HG03097 (cell line): ENCODE measurements around the gene ZNF319.

Experiments
- ATAC-seq: cut with Tn5 transposase; IDR thresholded peaks from one replicate; pipeline ENCODE4 v1.9.1; 2021; ENCODE audit not compliant: unreplicated experiment, low FRiP score

The ZNF319 gene

DNA sequence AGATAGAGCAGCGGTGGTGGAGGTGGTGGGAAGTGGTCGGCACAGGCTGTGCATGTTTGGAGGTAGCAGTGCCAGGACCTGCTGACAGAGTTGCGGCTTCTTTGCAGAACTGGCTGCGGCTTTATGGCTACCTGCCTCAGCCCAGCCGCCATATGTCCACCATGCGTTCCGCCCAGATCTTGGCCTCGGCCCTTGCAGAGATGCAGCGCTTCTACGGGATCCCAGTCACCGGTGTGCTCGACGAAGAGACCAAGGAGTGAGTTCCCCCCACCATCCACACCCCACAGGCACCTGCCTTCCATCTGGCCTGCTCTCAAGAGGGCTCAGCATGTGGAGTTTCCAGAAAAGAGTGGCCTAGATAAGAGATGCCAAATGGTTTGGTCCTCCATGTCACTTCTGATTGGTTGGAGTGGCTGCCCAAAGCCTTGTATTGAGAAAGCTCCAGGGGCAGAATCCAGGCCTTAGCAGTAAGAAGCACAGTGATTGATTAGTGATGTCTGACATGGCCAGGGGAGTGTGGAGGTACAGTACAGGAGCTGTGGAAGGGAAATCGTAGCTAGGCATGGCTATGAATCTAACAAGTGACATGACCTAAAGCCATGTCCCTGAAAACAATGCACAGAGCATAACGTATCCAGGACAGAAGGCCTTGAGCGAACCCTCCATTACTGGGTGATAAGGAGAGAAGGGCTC lies 37.0 kb upstream of the ZNF319 start:
- ATAC-seq: no peak

DNA sequence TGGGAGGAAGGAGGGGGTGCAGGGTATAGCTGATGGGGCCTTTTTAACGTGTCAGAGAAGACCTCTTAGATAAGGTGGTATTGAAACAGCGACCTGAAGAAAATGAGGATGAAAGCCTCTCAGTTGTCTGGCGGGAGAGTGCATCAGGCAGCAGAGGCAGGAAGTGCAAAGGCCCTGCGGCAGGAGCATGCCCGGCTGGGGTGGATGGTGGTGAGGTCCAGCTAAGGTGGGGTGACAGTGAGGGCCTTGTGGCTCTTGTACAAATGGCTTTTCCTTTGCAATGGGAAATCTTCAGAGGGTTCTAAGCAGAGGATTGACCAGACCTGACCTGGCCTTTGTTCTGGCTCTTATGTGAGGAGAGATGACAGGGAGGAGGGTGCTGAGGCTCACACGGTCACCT lies 36.5 kb upstream of the ZNF319 start:
- ATAC-seq: no peak

DNA sequence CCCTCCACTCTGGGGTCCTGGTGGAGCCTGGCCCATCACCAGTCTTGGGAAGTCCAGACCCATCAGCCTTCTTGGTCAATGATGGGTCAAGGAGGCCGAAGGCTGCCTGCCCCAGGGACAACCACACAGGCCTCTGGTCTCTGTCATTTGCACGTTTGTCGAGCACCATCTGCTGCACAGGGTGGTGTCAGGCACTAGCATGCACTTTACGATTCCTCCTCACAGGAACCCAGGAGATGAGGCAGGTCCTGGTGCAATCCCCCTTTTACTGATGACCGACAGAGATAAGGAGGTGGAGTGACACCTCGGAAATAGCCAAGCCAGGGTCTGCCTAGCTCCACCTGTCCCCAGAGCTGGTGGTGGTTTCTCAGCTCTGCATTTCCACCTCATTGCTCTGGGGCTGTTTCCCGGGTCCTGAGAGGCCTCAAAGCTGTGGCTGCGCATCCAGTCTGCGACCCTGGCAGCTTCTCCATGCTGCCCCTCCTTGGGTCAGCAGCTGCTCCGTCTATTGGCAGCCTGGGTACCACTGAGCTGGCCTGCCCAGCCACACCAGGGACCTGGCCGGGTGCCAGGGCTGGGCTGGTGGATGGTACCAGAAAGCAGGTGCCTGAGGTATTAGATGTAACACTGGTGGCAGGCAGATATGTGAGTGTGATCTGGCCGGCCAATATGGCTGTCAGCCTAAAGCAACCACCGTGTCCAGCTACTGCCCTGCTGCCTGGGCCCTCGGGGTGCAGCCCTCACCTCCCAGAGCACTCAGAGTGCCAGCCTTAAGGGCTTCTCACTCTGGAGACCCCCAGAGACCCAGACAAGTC lies 35.1 kb upstream of the ZNF319 start:
- ATAC-seq: no peak

DNA sequence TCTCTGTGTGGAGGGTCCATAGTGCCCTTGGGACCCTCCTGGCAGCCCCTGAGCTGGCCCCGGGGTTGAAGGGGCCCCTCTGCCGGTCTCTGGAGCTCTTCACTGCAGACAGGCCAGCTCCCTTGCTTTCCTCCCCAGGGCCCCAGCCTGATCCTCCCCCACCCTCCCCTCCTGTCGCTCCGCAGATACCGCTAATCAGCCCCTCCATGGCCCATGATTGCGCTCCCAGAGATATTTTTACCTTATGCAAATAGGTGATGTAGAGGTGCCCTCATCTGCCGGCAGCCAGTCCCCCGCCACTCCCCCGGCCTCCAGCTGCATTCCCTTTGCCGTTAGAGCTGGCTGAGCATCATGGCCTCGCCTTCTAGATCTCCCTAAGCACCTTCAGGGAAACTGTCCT lies 34.3 kb upstream of the ZNF319 start:
- ATAC-seq: no peak

DNA sequence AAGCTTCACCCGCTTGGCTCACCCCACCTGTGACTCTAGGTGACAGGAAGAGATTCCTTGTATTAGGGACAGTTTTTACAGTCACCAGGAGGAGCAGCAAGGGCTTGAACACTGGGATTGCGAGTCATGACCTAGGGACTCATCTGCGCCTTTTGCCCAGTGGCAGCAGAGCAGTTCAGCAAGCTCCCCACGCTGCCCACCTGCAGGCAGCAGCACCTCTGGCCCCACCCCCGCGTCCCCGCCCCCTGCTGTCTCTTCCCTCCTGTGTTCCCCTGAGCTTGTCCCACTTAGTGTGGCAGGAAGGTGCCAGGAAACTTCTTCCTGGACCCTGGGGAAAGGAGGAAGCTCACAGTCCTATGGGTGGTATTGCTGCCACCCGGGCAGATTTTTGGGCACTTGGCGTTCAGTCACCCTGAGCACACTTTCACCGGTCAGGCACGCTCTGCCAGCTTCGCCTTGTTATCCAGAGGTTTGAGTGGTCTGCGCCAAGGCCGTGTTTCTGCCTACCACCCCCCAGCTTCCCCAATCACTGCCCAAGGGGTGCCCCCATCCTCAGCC lies 33.7 kb upstream of the ZNF319 start:
- no peak for ATAC-seq

DNA sequence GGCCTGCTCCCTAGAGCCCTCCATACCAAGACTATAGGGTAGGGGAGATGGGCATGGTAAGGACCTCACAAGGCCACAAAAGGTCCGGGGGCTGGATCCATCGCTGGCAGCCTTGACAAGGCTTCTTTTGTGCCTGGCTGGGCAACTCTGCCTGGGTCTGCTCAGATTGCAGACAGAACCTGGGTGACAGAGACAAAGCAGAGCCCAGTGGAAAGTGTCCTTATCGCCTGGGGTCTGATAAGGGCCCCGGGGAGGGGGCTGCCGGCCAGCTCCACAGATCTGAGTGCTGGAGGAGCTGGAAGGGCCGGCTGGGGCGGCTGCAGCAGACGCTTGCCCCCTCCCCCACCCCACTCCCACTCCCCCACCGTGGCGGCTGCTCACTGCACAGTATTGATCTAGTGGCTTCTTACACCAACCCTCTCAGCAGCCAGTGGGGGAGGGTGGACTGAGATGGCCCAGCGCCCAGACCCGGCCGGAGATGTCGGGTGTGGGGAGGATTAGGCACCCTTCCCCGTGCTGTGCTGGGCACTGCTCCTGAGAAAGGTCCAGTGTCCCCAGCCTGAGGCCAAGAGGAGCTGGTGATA lies 32.3 kb upstream of the ZNF319 start:
- ATAC-seq: no peak

DNA sequence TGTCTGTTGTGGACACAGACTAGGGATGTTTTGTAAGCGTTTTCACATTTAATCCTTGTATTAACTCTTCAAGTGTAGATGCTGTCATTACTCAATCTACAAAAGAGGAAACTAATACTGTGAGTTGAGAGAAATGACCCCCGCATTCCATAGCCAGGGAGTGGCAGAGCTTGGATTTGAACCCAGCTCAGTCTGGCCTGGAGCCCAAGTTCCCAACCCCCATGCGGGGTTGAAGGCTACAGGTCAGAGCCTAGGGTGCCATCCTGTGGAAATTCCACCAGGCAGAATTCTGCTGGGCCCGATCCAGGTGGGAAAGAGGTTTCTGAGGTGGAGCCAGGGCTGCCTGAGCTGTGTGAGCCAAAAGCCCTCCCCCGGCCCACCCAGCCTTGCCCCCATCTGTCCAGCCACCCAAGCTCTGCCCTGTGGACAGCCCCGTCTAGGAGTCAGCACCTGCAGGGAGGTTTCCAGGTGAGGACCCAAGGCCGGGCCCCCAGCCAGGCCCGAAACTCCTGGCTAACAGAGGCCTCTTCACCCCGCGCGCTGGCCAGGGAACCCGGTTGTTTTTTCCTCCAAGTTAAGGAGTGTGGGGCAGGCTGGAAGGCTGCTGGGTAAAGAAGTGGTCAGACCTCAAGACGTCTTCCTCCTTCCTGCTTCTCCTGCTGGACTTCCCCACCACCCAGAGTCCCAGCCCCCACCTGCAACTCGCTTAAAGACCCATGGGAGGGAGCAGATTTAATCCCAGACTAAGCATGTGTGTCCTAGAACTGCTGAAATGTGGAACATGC lies 30.7 kb upstream of the ZNF319 start:
- ATAC-seq: no peak

DNA sequence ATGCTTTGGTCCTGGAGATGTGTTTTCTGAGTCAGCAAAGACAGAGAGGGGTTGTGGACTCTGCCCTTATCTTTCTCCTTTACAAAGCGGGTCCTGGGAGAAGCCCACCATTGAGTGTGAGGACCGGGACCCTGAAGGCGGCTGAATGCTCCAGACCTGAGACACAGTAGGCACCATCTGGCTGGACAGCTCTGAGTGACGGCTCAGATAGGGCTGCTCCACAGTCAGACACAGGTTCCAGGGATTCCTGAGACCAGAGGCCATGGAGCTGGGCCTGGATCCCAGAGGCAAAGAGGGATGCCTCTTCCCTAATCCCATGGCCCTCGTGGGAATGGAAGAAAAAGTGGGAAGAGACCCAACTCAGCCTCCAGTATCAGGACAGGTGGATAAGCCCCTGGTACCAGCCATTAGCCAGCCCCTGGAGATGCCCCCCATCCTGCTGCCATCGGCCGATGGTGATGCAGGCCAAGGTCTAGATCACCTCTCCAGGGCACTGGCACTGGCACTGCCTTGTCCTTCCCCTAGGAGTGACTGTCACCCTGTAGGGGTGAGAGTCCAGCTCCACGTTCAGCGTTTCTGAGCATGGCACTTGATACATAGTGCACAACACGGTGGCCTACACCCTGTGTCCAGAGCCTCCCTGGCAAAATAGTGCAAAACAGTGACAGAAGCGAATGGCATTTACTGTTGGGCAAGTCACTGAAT lies 29.8 kb upstream of the ZNF319 start:
- no peak for ATAC-seq

DNA sequence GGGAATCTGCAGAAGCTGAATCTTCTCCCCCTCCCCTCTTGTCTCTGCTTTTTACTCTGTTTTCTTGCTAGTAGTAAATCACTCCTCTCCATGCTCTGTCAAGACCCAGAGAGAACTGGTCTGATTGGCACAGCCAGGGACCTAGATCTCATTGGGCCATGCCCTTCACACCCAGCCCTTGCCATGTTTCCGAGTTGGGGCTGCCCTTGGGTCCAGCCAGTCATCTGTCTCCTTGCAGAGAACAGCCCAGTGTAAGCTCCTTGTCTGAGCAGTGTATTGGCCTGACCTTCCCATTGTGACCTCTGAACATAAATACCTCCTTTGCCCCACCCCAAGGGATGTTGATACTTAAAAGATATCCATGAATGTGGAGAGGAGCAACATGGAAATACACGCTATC lies 28.9 kb upstream of the ZNF319 start:
- no peak for ATAC-seq

DNA sequence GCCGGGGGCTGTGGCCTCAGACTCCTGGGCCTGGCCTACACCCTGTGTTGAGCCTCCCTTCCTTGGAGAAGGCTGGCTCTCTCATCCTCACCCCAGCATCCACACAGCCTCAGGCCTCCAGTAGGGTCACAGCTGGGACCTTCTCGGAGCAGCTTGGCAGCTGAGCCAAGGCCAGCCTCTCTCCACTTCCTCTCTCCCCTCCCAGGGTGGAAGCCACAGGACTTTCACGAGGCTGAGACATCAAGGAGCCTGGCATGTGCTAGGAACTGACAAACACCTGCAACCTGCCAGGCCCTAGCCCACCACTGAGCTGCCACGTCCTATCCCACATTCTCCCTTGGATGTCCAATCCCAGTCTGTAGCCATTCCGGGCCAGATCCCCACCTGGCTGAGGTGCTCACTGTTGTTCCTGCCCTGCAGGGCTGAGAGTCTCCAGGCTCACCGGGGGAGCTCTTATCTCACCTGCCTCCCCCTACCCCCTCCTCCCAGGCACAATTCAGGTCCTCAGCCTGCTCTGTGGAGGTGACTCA lies 28.1 kb upstream of the ZNF319 start:
- no peak for ATAC-seq

DNA sequence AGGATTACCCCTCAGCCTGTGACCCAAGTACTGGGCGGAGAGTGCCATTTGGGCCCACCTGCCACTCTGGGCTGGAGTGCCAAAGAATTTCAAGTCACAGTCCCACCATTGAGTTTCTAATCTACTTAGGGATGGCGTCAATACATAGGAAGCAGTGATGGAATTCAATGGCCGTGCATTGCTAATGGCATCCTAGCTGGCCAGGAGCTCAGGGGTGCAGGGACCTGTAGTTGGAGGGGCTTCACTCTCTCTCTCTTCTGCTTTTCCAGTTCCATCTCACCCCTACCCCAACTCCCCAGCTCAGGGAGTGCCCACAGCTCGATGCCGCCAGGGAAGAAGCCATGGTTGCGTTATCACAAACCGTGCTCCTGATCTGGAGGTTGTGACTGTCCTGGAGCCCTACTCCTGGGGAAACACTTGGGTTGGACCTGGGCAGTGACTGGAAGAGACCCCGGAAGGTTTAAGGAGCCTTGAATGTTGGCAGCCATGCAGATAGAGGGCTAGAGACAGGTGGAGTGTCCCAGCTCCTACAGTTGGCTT lies 27.5 kb upstream of the ZNF319 start:
- ATAC-seq: no peak

DNA sequence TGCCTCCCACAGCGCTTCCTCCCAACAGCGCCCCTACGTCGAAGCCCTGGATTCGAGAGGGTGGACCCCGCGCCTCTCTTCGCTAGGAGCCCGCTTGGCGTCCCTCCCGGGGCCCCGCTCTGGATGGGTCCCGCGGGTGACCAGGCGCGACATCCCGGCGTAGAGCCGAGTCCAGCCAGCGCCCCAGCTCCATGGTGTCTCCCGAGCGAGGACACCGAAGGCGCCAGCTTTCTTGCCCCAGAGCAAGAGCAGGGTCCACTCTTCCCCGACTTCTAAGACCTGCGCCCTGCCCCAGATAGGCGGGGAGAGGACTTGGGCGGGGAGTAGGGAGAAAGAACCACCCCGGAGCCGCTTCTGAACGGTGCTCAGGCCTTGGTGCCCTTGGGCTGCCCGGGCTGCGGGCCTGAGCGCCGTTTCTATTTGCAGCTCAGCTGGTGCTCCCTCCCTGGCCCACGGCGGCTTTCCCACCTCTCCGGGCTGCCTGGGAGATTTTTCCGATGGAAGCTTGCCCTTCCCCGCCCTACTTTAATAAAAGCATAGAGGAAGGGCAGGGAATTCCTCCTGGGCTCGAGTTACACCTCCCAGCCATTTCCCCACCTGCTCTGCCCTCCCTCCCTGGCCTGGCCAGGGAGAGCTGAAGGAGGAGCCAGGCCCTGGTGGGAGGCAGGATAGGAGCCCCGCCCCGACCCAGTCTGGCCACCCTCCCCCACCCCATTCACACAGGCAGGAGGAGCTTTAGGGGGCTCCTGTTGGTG lies 26.9 kb upstream of the ZNF319 start:
- ATAC-seq: no peak

DNA sequence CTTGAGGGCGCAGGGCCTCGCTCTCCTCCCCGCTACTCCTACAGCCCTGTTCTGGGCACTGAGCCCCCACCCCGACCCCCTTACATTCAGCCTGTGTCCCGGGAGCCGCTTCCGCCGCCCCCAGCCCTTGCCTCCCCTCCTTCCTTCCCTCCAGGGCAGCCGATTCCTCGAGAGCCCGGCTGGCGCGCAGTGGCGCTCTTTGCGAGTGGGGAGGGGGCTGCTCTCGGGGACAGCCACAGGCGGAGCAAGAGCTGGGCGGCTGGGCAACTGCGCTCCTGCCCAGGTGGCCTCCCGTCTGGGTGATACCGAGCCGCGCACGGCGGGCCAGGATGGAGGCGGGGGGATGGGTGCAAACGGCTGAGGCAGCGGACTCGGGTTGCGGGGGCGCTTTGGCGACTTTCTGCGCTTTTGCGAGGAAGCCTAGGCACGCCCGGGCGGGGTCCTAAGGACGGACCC lies 26.3 kb upstream of the ZNF319 start:
- no peak for ATAC-seq

DNA sequence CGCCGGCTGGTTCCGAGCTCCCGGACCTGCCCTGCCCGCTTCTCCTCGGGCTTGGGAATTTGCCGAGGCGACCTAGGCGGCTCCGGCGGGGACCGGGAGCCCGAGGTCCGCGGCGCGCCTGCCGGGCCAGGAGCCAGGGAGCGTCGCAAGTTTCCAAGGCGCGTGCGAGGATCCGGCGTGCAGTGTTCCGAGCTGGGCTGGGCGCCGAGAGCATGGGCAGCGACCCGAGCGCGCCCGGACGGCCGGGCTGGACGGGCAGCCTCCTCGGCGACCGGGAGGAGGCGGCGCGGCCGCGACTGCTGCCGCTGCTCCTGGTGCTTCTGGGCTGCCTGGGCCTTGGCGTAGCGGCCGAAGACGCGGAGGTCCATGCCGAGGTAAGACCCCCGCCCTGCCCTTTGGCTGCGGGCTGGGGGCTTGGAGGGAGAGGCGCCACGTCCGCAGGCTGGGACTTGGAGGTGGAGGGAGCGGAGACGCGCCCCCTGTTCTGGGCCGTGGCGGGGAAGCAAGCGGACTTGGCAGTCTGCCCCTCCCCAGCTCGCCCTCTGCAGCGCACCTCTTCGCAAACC lies 25.8 kb upstream of the ZNF319 start:
- no peak for ATAC-seq

DNA sequence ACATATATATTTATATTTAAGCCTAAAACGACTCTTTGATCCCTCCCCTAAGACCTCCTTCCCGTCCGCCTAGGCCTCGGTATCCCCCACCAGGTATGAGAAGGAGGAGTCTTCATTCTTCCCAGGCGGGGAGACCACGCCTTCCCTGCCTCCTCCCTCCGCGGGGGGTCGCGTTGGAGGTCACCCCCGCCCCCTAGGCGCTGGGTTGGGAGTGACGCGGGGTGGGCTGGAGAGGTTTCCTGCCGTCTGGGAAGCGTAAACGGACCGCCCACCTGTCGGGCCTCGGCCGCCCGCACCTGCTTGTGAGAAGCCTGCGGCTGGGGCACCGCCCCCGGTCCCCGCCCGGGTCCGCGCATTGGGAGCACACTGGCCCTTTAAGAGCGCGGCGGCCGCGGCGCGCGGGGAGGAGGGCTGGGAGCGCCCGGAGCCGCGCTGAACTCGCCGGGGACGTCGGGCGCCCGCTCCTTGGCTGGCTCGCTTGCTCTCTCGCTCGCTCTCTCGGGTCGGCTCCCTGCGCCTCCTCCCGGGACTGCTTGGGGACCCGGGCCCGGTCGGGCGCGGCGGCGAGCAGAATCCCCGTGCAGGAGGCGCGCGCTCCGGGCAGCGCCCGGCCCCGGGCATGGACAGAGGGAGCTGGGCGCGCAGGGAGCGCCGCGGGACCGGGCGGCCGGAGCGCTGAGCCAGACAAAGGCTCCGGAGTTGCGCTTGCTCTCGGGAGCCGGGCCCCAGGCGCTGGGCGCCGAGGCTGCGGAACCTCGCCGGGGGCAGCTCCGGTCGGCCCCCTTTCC lies 25.1 kb upstream of the ZNF319 start, which contains the start of gene MMP15:
Gene MMP15, plus strand, starts transcription at position 404 of the 788 bp plus-strand sequence. CDS start 597 bp downstream, outside the sequence.
- no peak for ATAC-seq

DNA sequence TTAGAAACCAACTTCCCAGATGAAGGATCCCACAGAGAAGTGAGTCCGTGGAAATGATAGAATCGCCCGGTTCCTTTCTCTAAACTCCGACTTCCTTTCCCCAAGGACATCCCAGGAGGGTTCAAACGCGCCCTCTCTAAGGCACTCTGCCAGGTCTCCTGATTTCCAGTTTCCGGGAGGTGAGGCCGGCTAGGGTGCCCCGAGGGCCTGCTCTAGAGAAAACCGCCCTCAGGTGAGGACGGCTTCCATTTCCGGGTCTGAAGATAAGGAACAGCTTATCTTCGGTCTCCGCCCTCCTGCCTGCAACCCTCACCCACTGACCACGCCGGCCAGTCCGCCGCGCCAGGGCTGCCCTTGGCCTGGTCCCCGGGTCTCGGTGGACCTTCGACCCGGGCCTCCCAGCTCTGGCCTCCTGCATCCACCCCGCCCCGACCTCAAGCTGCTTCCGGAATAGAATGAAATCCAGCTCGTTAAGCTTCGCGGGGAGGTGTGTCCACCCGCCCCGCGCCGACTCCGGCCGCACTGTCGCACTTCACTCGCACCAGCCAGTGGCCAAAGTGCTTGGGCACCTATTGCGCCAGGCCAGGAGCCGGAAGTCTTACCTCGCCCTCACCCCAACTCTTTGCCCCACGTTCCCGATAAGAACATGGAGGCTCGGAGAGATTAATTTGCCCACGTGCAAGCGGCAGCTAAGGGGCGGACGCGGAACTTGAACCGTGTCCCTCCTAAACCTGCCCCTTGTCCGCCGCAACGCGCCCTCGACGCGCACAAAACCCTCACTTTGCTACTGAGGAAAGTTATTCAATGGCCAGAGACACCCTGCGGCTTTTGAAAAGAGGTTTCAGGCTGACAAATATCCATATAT lies 24.2 kb upstream of the ZNF319 start:
- no peak for ATAC-seq
